Measurements from ENCODE around the gene ZNF385C. TPM values are rescaled to one million over a fixed set of nuclear protein-coding genes. Genes with fewer than 3 reads are reported as not detected.

The ZNF385C gene
- total RNA-seq, 1 donor: not detected

DNA sequence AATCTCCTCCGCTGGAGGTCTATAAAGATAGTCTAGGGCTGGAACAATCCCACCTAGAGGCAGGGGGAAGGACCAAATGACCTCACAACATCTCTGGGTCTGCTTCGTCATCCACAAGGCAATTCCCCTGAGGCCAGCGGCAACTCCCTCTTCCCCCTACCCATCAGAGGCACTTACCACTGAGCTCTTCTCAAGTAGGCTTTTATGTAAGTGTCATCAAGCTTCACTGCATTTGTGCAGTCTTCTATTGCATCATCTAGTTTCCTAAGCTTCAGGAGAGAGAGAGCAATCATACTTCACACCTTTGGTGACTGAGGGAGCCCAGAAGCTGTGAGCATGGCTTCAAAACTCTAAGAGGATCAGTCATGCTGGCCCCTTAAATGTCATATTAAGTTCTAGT, 110.6 kb downstream of the ZNF385C start:
- H3K4me3 ChIP-seq (ENCODE audit: low read depth, low read length): no peak overlapping the region
- TF ChIP-seq, protein P1, sequence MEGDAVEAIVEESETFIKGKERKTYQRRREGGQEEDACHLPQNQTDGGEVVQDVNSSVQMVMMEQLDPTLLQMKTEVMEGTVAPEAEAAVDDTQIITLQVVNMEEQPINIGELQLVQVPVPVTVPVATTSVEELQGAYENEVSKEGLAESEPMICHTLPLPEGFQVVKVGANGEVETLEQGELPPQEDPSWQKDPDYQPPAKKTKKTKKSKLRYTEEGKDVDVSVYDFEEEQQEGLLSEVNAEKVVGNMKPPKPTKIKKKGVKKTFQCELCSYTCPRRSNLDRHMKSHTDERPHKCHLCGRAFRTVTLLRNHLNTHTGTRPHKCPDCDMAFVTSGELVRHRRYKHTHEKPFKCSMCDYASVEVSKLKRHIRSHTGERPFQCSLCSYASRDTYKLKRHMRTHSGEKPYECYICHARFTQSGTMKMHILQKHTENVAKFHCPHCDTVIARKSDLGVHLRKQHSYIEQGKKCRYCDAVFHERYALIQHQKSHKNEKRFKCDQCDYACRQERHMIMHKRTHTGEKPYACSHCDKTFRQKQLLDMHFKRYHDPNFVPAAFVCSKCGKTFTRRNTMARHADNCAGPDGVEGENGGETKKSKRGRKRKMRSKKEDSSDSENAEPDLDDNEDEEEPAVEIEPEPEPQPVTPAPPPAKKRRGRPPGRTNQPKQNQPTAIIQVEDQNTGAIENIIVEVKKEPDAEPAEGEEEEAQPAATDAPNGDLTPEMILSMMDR (IDR thresholded peaks at IDR 0.05; ENCODE audit: insufficient read depth, low read depth, low read length): no peak
- DNase-seq (ENCODE audit: low read depth): peak; percentile 18

DNA sequence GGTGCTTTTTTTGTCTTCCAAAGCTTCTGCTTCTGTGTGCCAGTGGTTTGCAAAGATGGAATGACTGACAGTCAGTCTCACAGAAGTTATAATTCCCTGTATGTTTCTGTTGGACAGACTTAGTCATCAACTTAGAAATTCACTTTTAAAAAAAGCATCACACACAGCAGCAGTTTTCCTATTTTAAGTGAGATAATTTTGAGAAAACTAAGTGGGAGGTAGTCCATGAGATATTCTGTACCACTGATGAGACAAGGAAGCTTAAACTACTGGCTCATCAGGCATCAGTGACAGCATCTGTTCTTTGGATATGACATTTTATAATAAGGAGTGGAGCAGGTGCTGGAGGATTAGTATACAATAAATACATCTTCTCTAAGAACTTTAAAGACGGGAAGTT, 111.6 kb downstream of the ZNF385C start:
- TF ChIP-seq, protein P1 (IDR thresholded peaks at IDR 0.05; ENCODE audit: insufficient read depth, low read depth, low read length): no peak

DNA sequence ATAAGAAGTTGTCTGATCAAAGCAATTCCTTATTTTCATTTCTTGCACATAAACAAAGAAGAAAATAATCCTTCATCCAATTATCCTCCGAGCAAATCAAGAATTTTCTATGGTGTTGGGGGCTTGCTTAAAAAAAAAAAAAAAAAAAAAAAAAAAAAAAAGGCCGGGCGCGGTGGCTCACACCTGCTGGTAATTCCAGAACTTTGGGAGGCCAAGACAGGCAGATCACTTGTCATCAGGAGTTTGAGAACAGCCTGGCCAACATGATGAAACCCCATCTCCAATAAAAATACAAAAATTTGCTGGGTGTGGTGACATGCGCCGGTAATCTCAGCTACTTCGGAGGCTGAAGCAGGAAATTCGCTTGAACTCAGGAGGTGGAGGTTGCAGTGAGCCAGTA, 112.4 kb downstream of the ZNF385C start:
- TF ChIP-seq, protein P1 (IDR thresholded peaks at IDR 0.05; ENCODE audit: insufficient read depth, low read depth, low read length): no peak
- no peak for DNase-seq (ENCODE audit: low read depth)
- no peak overlapping the region for H3K4me3 ChIP-seq (ENCODE audit: low read depth, low read length)

More for the DNA sequence above, 111.6 kb downstream of the ZNF385C start:
- no peak for DNase-seq (ENCODE audit: low read depth)
- H3K4me3 ChIP-seq (ENCODE audit: low read depth, low read length): no peak overlapping the region

DNA sequence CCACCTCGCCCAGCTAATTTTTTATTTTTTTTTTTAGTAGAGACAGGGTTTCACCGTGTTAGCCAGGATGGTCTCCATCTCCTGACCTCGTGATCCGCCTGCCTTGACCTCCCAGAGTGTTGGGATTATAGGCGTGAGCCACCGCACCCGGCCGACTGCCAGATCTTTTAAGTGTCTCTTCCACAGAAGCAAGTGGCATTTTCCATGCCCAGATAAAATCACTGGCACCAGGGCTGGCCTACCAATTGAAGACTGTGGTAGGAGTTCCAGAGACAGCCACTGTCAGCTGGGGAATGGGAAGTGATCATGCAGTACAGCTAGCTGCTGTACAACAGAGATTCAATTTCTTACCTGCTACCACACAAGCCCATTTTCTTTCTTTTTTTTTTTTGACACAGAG, 113.8 kb downstream of the ZNF385C start:
- DNase-seq (ENCODE audit: low read depth): no peak
- TF ChIP-seq, protein P1 (IDR thresholded peaks at IDR 0.05; ENCODE audit: insufficient read depth, low read depth, low read length): no peak
- H3K4me3 ChIP-seq (ENCODE audit: low read depth, low read length): no peak overlapping the region

DNA sequence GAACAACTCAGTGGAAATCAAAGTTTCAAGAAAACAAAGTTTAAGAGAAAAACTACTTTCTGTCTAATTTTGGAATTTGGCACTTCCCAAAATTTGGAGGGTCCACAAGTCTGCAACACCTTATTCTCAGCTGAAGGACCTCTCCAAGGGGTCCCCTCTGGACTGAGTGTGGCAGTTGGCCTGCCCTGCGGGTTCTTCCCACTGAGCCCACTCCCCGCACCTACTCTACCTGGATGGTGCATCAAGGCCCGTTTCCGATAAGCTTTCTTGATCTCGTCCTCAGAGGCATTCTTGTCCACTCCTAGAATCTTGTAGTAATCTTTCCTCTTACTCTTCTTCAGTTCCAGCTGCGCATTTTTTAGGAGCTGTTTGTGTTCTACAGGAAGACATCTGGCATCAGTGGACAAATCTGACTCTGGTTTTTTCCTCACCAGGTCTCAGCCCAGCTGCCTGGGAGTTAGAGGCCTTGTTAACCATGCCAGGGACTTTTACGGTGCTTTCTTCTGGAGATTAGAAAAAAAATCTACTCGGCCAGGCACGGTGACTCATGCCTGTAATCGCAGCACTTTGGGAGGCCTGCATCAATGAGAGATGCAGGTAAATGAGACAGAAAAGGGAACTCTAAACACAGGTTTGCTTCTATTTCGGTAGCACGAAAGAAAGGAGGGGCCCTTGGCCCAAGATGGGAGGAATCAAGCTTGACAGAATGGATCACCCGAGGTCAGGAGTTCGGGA, 116.1 kb downstream of the ZNF385C start:
- no peak overlapping the region for H3K4me3 ChIP-seq (ENCODE audit: low read depth, low read length)
- peak; percentile 77 for DNase-seq (ENCODE audit: low read depth)
- TF ChIP-seq, protein P1 (IDR thresholded peaks at IDR 0.05; ENCODE audit: insufficient read depth, low read depth, low read length): no peak

DNA sequence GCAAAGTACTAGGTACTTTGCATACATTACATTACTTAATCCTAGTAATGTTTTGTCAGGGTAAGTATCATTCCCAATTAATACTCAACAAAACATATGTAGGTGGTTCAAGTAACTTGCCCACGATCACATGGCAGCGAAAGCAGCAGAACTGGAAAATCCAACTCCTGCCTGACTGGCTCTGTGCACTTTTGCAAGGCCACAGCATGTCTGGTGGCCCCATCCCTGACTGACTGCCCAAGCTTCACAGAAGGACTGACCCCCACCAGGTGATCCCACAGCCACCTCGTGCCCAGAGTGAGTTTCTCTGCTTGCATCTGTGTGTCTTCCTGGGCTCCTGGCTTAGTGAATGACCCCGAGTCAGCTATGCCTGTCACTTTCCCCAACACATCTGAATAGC, 120.3 kb downstream of the ZNF385C start:
- TF ChIP-seq, protein P1 (IDR thresholded peaks at IDR 0.05; ENCODE audit: insufficient read depth, low read depth, low read length): no peak
- no peak overlapping the region for H3K4me3 ChIP-seq (ENCODE audit: low read depth, low read length)
- DNase-seq (ENCODE audit: low read depth): no peak

Measured in fibroblast of villous mesenchyme (primary cell).